H9 (cell line): Measurements from ENCODE around the gene PRKAG1. TPM values are rescaled to one million over a fixed set of nuclear protein-coding genes. Genes with fewer than 3 reads are reported as not detected.

ENCODE experiments used
- DNase-seq: peaks from one replicate; pipeline ENCODE4 v3.0.0-alpha.2; 2017
- H2AFZ ChIP-seq: one replicate; pipeline ENCODE4 v1.6.1; 2013; ENCODE audit warnings: mild to moderate bottlenecking, low read length, control low read depth, moderate library complexity
- H2AK5ac ChIP-seq: 2 replicates; pipeline ENCODE4 v1.6.1; 2013; ENCODE audit warnings: low read length, control low read depth, mixed read lengths; ENCODE audit not compliant: insufficient read length
- H2BK120ac ChIP-seq: one replicate; pipeline ENCODE4 v1.6.1; 2013; ENCODE audit warnings: low read depth, mild to moderate bottlenecking, low read length, control low read depth, inconsistent platforms; ENCODE audit not compliant: poor library complexity, severe bottlenecking
- H2BK12ac ChIP-seq: 2 replicates; pipeline ENCODE4 v1.6.1; 2013; ENCODE audit warnings: low read length, control low read depth, mixed read lengths, low read depth; ENCODE audit not compliant: insufficient read length
- H2BK15ac ChIP-seq: 2 replicates; pipeline ENCODE4 v1.6.1; 2013; ENCODE audit warnings: low read depth, low read length, control low read depth
- H2BK20ac ChIP-seq: one replicate; pipeline ENCODE4 v1.6.1; 2013; ENCODE audit warnings: low read depth, mild to moderate bottlenecking, low read length, control low read depth, inconsistent platforms; ENCODE audit not compliant: poor library complexity, severe bottlenecking
- H2BK5ac ChIP-seq: 2 replicates; pipeline ENCODE4 v1.6.1; 2013; ENCODE audit warnings: low read length, control low read depth, mixed read lengths; ENCODE audit not compliant: insufficient read length
- H3K14ac ChIP-seq: 2 replicates; pipeline ENCODE4 v1.6.1; 2013; ENCODE audit warnings: low read length, control low read depth; ENCODE audit not compliant: insufficient read depth
- H3K18ac ChIP-seq: 2 replicates; pipeline ENCODE4 v1.6.1; 2013; ENCODE audit warnings: low read depth, mild to moderate bottlenecking, mixed read lengths, low read length, control low read depth; ENCODE audit not compliant: insufficient read length
- H3K23ac ChIP-seq: 2 replicates; pipeline ENCODE4 v1.6.1; 2013; ENCODE audit warnings: low read length, control low read depth, mixed read lengths, low read depth; ENCODE audit not compliant: insufficient read length
- H3K23me2 ChIP-seq: 2 replicates; pipeline ENCODE4 v1.6.1; 2013; ENCODE audit warnings: low read depth, mild to moderate bottlenecking, mixed read lengths, low read length, control low read depth; ENCODE audit not compliant: insufficient read length, poor library complexity, severe bottlenecking
- H3K27ac ChIP-seq: 2 replicates; pipeline ENCODE4 v1.5.1; 2013; ENCODE audit warnings: low read length, control low read depth, mixed read lengths, low read depth; ENCODE audit not compliant: insufficient read length
- H3K27me3 ChIP-seq: 2 replicates; pipeline ENCODE4 v1.6.1; 2013; ENCODE audit warnings: low read length, control low read depth, inconsistent platforms; ENCODE audit not compliant: insufficient read depth
- H3K4ac ChIP-seq: 2 replicates; pipeline ENCODE4 v1.6.1; 2013; ENCODE audit warnings: low read depth, mild to moderate bottlenecking, control low read depth, inconsistent platforms, low read length, moderate library complexity
- H3K4me1 ChIP-seq: 2 replicates; pipeline ENCODE4 v1.6.1; 2013; ENCODE audit warnings: low read length, control low read depth, inconsistent platforms; ENCODE audit not compliant: insufficient read depth
- H3K4me2 ChIP-seq: 2 replicates; pipeline ENCODE4 v1.6.1; 2013; ENCODE audit warnings: low read length, control low read depth, mixed read lengths; ENCODE audit not compliant: insufficient read length, insufficient read depth
- H3K56ac ChIP-seq: 2 replicates; pipeline ENCODE4 v1.6.1; 2013; ENCODE audit warnings: low read depth, mild to moderate bottlenecking, mixed read lengths, low read length, control low read depth; ENCODE audit not compliant: insufficient read length
- H3K79me1 ChIP-seq: 2 replicates; pipeline ENCODE4 v1.6.1; 2013; ENCODE audit warnings: low read depth, mild to moderate bottlenecking, moderate library complexity, low read length, control low read depth, inconsistent platforms; ENCODE audit not compliant: insufficient read depth, poor library complexity, severe bottlenecking
- H3K79me2 ChIP-seq: 2 replicates; pipeline ENCODE4 v1.6.1; 2013; ENCODE audit warnings: low read length, control low read depth, inconsistent platforms; ENCODE audit not compliant: insufficient read depth
- H3K9ac ChIP-seq: 2 replicates; pipeline ENCODE4 v1.6.1; 2013; ENCODE audit warnings: low read length, control low read depth, mixed read lengths; ENCODE audit not compliant: insufficient read length; ENCODE audit errors: extremely low read depth
- H3K9me3 ChIP-seq: one replicate; pipeline ENCODE4 v1.6.1; 2013; ENCODE audit warnings: low read depth, low read length, inconsistent platforms; ENCODE audit not compliant: control insufficient read depth
- H3T11ph ChIP-seq: one replicate; pipeline ENCODE4 v1.6.1; 2013; ENCODE audit warnings: mild to moderate bottlenecking, low read length, control low read depth, inconsistent platforms
- H4K20me1 ChIP-seq: one replicate; pipeline ENCODE4 v1.6.1; 2013; ENCODE audit not compliant: control insufficient read depth, insufficient read length, insufficient read depth
- H4K5ac ChIP-seq: 2 replicates; pipeline ENCODE4 v1.6.1; 2013; ENCODE audit warnings: low read depth, mild to moderate bottlenecking, mixed read lengths, low read length, control low read depth; ENCODE audit not compliant: insufficient read length
- H4K8ac ChIP-seq: replicated peaks from 2 replicates; pipeline ENCODE4 v1.6.1; 2013; ENCODE audit warnings: low read length, control low read depth, mixed read lengths, low read depth; ENCODE audit not compliant: insufficient read length
- H4K91ac ChIP-seq: 2 replicates; pipeline ENCODE4 v1.6.1; 2013; ENCODE audit warnings: low read depth, mild to moderate bottlenecking, moderate library complexity, mixed read lengths, low read length, control low read depth; ENCODE audit not compliant: insufficient read length
- H3K27ac Mint-ChIP-seq, 3 experiments: 2 replicates in 2 of 3; 3 replicates in 1 of 3; pipeline ENCODE4 v1.8.0; 2020 to 2021; ENCODE audit warnings: mixed read lengths in 3 of 3, mild to moderate bottlenecking in 1 of 3, moderate library complexity in 1 of 3
- H3K27me3 Mint-ChIP-seq: 2 replicates; pipeline ENCODE4 v1.8.0; 2021; ENCODE audit warnings: low read depth, mild to moderate bottlenecking, moderate library complexity, mixed read lengths
- H3K36me3 Mint-ChIP-seq, 3 experiments: 2 replicates in 2 of 3; 3 replicates in 1 of 3; pipeline ENCODE4 v1.8.0; 2020 to 2021; ENCODE audit warnings: low read depth in 3 of 3, mixed read lengths in 3 of 3; ENCODE audit not compliant: insufficient read depth in 1 of 3
- H3K4me1 Mint-ChIP-seq, 2 experiments: 2 replicates each; pipeline ENCODE4 v1.8.0; 2020; ENCODE audit warnings: mixed read lengths in 2 of 2
- H3K4me3 Mint-ChIP-seq, 2 experiments: 2 replicates in 1 of 2; 3 replicates in 1 of 2; pipeline ENCODE4 v1.8.0; 2020 to 2021; ENCODE audit warnings: mild to moderate bottlenecking in 2 of 2, mixed read lengths in 2 of 2, moderate library complexity in 1 of 2
- H3K9me3 Mint-ChIP-seq, 2 experiments: 2 replicates in 1 of 2; 3 replicates in 1 of 2; pipeline ENCODE4 v1.8.0; 2020; ENCODE audit warnings: mild to moderate bottlenecking in 2 of 2, mixed read lengths in 2 of 2, moderate library complexity in 1 of 2
- WGBS: extraction: QIAGEN DNeasy Blood & Tissue Kit; methylation state at CpG from one replicate; pipeline ENCODE4 v1.1.7; 2013; ENCODE audit warnings: missing lambda C conversion rate, low lambda C conversion rate, mixed read lengths; ENCODE audit not compliant: insufficient read length; ENCODE audit errors: extremely low coverage; 5-methylcytosine and 5-hydroxymethylcytosine counted together
- total RNA-seq: library from RNA; stranded (reverse); gene quantifications from 2 replicates; pipeline ENCODE4 v1.2.1, GENCODE V29; 2021
- TF ChIP-seq, protein P1 (sequence below): fragments of 200-600 bp; sonication (generic); conservative IDR thresholded peaks from 3 replicates; pipeline ENCODE4 v1.8.0; 2021; ENCODE audit warnings: antibody characterized with exemption, mild to moderate bottlenecking

Gene PRKAG1
- total RNA-seq, 1 experiment from 2014 or later, result 34.8 TPM

DNA sequence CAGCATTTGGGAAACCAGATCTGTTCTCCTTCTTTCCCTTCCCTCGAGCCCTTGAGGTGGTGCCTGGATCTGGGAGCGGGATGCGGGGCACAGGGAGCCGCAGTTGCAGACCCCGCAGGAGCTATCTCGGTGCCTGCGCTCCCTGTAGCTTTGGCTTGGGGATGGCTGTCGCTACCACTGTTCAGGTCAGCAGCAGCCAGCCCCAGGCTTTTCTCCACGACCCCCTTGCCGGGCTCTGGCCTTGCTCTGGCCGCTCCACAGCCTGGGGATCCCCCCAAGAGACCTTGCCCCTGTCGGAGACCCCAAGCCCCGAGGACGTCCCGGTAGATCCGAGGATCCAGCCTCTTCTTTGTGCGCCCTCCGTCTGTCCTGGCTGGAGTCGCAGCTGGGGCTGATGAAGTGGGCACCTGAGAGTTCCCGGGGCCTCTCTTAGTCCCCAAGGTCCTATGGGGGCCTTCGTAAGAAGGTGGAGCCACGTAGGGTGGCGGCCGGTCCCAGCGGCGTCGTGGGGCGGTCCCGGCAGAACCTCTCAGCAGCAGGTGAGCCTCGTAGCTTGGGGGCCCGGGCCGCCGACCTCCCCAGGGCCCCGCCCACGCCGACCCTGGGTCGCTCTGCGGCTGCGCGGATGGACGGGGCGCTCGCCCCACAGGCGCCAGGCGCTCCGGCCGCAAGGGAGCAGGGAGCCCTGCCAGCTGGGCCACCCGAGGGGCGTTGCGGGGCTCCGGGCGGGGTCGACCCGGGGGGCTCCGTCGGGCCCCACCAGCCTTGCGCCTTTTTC, 20.7 kb downstream of the PRKAG1 start:
- H3K9me3 Mint-ChIP-seq, result 0 out of 5 replicates have a peak, but pooled peaks cover 0 to 4% of the 10 kb centered on the region in 2 experiments
- peaks cover 27% of the 10 kb centered on the region for H3K23me2 ChIP-seq
- peak overlapping the region; percentile 56 to 77 for H3K4me3 Mint-ChIP-seq
- H3K4me1 ChIP-seq, result no peaks in the 10 kb centered on the region
- H3K23ac ChIP-seq, result no peak overlapping the region
- peaks cover 46% of the 10 kb centered on the region; the same call in 1 of the 2 replicates for H3K27me3 ChIP-seq
- no peaks in the 10 kb centered on the region for H4K20me1 ChIP-seq
- no peaks in the 10 kb centered on the region for H3K79me1 ChIP-seq
- H3K4ac ChIP-seq, result no peak overlapping the region
- peak; percentile 79 for DNase-seq
- no peak overlapping the region for H3T11ph ChIP-seq
- H3K9ac ChIP-seq, result no peak overlapping the region
- H3K9me3 ChIP-seq, result no peaks in the 10 kb centered on the region
- H3K27ac ChIP-seq, result no peak overlapping the region
- H3K18ac ChIP-seq, result no peak overlapping the region
- no peak overlapping the region for H2BK20ac ChIP-seq
- H2BK12ac ChIP-seq, result no peak overlapping the region
- no peak overlapping the region for H2BK5ac ChIP-seq
- no peak overlapping the region for H4K8ac ChIP-seq
- H3K27me3 Mint-ChIP-seq, result peaks cover 86% of the 10 kb centered on the region
- H3K56ac ChIP-seq, result no peak overlapping the region
- TF ChIP-seq, protein P1, sequence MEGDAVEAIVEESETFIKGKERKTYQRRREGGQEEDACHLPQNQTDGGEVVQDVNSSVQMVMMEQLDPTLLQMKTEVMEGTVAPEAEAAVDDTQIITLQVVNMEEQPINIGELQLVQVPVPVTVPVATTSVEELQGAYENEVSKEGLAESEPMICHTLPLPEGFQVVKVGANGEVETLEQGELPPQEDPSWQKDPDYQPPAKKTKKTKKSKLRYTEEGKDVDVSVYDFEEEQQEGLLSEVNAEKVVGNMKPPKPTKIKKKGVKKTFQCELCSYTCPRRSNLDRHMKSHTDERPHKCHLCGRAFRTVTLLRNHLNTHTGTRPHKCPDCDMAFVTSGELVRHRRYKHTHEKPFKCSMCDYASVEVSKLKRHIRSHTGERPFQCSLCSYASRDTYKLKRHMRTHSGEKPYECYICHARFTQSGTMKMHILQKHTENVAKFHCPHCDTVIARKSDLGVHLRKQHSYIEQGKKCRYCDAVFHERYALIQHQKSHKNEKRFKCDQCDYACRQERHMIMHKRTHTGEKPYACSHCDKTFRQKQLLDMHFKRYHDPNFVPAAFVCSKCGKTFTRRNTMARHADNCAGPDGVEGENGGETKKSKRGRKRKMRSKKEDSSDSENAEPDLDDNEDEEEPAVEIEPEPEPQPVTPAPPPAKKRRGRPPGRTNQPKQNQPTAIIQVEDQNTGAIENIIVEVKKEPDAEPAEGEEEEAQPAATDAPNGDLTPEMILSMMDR, result no peak
- no peak overlapping the region for H2BK15ac ChIP-seq
- H4K5ac ChIP-seq, result no peak overlapping the region
- no peak overlapping the region for H2AFZ ChIP-seq
- H3K27ac Mint-ChIP-seq, result no peak overlapping the region
- H2AK5ac ChIP-seq, result no peak overlapping the region
- peaks cover 13 to 36% of the 10 kb centered on the region in 2 experiments for H3K4me1 Mint-ChIP-seq
- no peak overlapping the region for H4K91ac ChIP-seq
- peak overlapping the region; percentile 53 for H3K4me2 ChIP-seq
- WGBS, result no CpG with 5 or more reads among the region's 57 CpGs
- H3K79me2 ChIP-seq, result no peaks in the 10 kb centered on the region
- no peak overlapping the region for H2BK120ac ChIP-seq
- H3K14ac ChIP-seq, result no peak overlapping the region
- H3K36me3 Mint-ChIP-seq, result peaks cover 5 to 8% (median 6%) of the 10 kb centered on the region in 3 experiments; a peak in 4 of 7 replicates
